GM21515 (cell line): Measurements from ENCODE around the gene TAS2R30.

Experiments used
- ATAC-seq: cut with Tn5 transposase; IDR thresholded peaks from one replicate; pipeline ENCODE4 v1.9.1; 2021; ENCODE audit not compliant: unreplicated experiment

Gene TAS2R30

DNA sequence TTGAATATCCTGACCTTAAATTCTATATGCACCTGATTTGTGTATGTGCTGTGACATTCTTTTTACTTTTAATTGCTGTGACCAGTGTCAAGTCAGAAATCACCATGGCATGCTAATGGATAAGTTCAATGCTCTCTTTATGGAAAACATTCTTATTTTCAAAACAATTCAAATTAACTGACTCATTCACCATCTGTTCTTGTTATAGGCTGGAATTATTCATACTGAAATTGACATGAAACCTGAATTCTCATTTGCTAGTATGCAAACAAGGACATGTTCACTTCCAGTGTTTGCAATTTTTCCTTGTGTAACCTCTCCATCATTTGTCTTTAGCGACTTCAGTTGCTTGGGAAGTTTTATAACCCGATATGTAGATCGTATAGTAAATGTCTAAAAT, at the start of gene TAS2R30:
TAS2R30 (minus strand) TSS at position 340 of the 400 bp plus-strand sequence. CDS start 400 bp downstream, outside the sequence.
- no peak for ATAC-seq

DNA sequence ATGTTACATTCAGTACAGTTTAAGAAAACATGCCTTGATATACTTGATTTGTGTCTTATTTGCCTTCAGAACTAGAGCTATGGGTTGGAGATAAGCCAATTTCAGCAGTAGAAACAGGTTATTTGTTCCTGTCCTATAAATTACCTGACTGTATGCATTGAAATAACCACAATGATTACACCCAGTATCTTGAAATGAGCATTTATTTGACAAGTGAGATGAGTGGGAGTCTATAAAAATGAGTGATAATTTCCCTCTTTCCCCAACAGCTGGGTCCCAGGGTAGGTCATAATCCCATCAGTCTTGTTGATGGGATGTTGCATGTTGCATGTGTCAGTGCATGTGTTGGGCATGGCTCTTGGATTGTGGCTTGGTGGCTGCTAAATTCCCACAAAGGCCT, 48.6 kb upstream of the TAS2R30 start:
- ATAC-seq = no peak

DNA sequence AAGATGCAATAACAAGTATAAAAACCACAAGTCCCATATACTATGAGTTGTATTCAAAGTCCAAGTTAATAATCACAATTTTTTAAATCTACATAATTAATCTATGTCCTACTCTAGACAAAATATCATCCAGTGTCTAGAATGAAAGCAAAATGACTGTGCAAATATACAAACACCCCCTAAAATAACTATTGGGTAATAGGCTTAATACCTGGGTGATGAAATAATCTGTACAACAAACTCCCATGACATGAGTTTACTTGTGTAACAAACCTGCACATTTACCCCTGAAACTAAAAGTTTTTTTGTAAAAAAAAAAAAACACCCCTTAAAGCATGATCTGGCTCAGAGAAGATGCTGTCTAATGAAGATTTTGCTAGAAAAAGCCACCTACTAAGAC, 48.1 kb upstream of the TAS2R30 start:
- ATAC-seq = no peak

- no peak for ATAC-seq
Measured at GRCh38 chr12:11178250-11178649, 43.8 kb upstream of the TAS2R30 start.

- no peak for ATAC-seq
Measured at GRCh38 chr12:11174022-11174421, 39.6 kb upstream of the TAS2R30 start.

- ATAC-seq = no peak
Measured at GRCh38 chr12:11171969-11172675, 37.7 kb upstream of the TAS2R30 start.

DNA sequence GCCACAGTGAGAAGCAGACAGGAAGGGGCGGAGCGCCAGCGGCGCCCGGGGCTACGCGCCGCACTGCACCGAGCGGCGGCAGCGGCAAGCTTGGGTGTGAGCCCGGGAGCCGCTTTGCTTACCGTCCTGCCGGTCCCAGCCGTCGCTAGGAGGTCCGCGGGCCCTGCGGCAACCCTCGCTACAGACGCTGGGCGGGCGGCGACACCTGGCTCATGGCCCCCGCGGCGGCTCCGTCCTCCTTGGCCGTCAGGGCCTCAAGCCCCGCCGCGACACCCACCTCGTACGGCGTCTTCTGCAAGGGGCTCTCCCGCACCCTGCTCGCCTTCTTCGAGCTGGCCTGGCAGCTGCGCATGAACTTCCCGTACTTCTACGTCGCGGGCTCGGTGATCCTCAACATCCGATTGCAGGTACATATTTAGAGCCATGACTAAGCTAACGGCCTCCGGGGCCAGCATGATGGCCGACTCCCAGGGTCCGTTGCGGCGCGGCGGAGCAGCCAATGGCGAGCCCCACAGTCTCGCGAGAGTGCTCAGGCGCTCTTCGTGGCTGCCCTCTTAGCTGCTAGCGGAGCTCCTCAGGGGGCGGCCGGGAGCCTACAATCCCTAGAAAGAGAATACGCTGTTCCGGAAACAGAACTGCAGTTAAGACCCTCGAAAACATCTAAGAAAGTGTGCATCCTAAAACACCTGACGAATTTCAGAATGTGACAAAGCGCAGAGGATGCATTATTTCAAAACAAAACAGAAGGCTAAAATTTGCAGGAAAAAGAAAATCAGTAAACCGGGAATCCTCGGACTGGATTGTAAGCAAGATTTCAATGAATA, 36.9 kb upstream of the TAS2R30 start, which contains the start of gene SMIM10L1:
SMIM10L1 (plus strand) TSS at position 50 of the 824 bp plus-strand sequence; CDS start at position 213, 163 bp downstream.
- peak; percentile 98 for ATAC-seq

- ATAC-seq = no peak
Measured at GRCh38 chr12:11170810-11171144, 36.3 kb upstream of the TAS2R30 start.

DNA sequence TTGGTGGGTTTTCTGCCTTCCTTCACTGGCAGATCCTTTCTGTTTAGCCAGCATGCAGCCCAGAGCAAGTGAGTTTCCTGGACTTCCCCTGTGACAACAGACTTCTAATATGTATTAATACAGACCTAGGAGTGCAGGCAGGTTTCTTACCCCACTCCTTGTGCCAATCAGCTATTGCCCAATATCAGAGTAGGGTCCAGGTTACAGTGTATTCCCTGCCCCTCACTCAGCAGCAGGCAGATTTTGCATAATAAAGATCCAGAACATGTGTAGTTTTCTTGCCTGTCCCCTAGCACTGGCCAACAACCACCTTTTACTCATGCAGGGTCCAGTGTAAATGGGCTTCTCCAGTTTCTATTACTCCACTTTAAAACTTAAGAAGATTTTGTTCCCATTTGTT, 31.9 kb upstream of the TAS2R30 start:
- ATAC-seq = no peak

DNA sequence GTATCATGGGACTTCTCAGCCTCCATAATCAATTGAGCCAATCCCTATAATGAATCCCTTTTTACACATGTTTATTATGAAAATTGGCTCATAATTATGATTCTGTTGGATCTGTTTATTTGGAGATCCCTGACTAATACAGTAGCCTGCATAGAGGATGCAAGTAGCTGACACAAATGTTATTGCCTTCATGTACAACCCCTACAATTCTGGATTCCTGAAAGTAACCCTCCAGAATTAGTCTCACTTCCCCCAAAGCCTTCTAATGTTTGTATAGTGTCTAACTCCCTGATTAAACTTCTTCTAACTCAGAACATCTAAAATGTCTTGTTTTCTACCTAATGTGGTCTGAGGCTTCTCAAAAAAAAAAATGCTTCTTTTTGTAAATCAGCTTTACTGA, 29.9 kb upstream of the TAS2R30 start:
- ATAC-seq = no peak

DNA sequence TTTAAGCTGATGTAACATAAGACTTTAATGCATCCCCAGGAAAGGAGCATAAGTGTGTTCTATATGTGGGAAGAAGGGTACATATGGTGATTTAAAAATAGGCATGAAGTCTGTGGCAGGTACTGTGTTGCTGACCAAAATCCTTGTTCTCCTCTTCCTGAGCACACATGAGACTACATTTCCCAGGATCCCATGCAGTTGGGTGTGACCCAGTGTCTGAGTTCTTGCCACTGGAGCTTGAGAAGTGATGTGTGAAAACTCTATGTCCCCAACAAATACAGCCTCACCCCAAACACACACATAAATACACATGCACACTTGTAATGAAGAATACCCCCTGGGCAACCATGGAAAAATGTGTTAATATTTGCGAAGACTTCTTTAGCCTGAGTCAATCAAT, 28.1 kb upstream of the TAS2R30 start:
- ATAC-seq = no peak

DNA sequence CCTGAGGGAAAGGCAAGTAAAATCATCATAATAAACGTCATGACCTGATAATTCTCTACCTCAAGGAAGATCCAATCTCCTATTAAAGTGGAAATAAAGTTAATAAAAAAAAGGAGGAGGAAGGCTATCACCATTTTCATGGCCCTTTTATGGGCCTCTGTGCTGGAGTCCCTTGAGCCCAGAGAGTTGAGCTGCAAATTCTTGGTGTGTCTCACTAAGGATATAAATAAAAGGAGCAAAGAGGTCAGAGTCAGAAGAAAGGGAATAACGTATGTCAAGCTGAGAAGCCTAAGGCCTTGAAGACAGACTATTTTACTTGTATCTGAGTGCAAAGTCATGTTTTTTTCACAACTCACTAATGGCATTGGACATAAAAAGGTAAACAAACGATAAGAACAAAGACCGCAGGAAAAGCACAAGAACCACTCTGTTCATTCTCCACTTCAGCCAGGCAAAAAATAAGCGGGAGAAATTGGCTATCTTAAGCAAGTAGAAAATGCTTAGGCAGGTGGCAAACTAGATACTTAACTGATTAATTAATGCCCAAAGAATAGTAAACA, 24.5 kb upstream of the TAS2R30 start:
- no peak for ATAC-seq

GRCh38 chr12:11154400-11154925, 20.0 kb upstream of the TAS2R30 start:
- ATAC-seq = no peak

GRCh38 chr12:11152725-11153124, 18.3 kb upstream of the TAS2R30 start:
- no peak for ATAC-seq

- ATAC-seq = no peak
Measured at GRCh38 chr12:11150832-11151231, 16.4 kb upstream of the TAS2R30 start.

DNA sequence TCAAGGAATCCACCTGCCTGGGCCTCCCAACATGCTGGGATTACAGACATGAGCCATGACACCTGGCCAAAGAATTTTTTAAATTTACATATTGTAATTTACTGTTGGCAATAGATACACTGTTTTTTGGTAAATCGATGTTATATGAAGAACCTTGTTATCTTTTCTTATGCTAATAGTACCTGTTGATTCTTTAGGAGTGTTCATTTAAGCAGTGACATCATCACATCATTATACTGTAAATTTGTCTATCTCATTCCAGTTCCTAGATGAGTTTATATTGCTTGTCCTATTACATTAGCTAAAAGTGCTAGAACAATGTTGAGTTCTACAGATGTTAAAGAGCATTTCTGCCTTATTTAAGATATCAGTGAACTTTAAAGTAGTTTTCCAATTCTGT, 13.0 kb upstream of the TAS2R30 start:
- ATAC-seq = no peak

DNA sequence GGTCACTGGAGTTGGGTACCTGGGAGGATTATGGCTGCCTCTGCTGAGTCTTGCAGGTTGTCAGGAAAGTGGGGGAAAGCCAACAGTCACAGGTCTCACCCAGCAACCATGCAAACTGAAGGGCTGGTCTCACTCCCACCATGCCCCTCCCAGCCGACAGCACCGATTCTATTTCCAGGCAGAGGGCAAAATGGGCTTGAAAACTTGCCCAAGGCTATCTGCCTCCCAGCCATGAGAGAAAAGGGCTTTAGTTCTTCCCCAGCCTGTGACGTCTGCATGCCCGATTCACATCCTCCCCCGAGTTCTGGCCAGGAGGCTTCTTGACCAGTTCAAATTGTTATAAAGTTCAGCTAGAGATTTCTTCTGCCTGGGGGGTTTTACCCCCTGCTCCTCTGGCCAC, 9.9 kb upstream of the TAS2R30 start:
- no peak for ATAC-seq

DNA sequence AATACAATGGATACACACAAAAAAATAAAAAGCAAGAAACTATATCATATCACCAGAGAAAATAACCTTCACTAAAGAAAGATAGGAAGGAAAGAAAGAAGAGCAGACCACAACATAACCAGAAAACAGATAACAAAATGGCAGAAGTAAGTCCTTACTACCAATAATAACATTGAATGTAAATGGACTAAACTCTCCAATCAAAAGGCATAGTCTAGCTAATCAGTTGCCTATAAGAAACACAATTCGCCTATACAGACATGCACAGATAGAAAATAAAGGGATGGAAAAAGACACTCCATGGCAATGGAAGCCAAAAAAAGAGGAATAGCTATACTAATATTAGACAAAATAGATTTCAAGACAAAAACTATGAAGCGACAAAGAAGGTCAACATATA, 8.9 kb upstream of the TAS2R30 start:
- no peak for ATAC-seq

DNA sequence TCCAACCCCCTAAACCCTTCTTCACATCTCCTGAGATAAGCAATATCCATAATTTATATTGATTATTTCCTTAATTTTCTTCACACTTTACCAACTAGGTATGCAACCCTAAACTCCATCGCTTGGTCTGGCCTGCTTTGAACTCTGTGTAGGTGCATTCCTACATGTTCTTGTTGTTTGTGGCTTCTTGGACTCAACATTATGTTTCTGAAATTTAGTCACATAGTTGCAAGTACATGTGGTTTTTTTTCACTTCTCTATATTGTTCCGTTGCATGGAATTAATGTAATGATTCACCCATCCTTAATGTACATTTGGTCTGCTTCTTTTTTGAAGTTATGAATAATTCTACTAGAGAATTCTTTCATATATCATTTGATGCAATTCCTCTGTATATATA, 1.6 kb upstream of the TAS2R30 start:
- ATAC-seq = no peak

GRCh38 chr12:11133816-11134215, 628 bp downstream of the TAS2R30 start:
- no peak for ATAC-seq

DNA sequence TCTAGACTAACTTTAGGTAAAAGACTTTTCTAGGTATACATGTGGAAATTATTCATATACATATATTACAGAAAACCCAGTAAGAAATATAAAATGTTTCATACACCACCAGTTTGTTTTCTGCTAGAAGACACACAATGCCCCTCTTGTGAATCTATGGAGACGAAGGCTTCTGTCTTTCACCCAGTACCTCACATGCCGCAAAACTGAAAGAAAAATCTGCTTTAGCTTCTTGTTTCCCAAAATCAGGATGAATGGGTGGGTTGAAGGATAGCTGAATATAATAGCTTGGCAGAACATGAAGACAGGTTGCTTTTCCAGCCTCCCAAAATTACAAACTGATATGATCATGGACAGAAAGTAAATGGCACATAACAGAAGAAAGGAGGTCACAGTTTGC, 1.3 kb downstream of the TAS2R30 start:
- ATAC-seq = no peak

GRCh38 chr12:11130999-11131398, 3.4 kb downstream of the TAS2R30 start:
- ATAC-seq = no peak
